H9 (cell line): Measurements from ENCODE around the gene MUC4. TPM values are rescaled to one million over a fixed set of nuclear protein-coding genes. Genes with fewer than 3 reads are reported as not detected.

ENCODE experiments used
- DNase-seq: peaks from one replicate; pipeline ENCODE4 v3.0.0-alpha.2; 2017
- H2AFZ ChIP-seq: one replicate; pipeline ENCODE4 v1.6.1; 2013; ENCODE audit warnings: mild to moderate bottlenecking, low read length, control low read depth, moderate library complexity
- H2AK5ac ChIP-seq: 2 replicates; pipeline ENCODE4 v1.6.1; 2013; ENCODE audit warnings: low read length, control low read depth, mixed read lengths; ENCODE audit not compliant: insufficient read length
- H2BK120ac ChIP-seq: one replicate; pipeline ENCODE4 v1.6.1; 2013; ENCODE audit warnings: low read depth, mild to moderate bottlenecking, low read length, control low read depth, inconsistent platforms; ENCODE audit not compliant: poor library complexity, severe bottlenecking
- H2BK12ac ChIP-seq: 2 replicates; pipeline ENCODE4 v1.6.1; 2013; ENCODE audit warnings: low read length, control low read depth, mixed read lengths, low read depth; ENCODE audit not compliant: insufficient read length
- H2BK15ac ChIP-seq: 2 replicates; pipeline ENCODE4 v1.6.1; 2013; ENCODE audit warnings: low read depth, low read length, control low read depth
- H2BK20ac ChIP-seq: one replicate; pipeline ENCODE4 v1.6.1; 2013; ENCODE audit warnings: low read depth, mild to moderate bottlenecking, low read length, control low read depth, inconsistent platforms; ENCODE audit not compliant: poor library complexity, severe bottlenecking
- H2BK5ac ChIP-seq: 2 replicates; pipeline ENCODE4 v1.6.1; 2013; ENCODE audit warnings: low read length, control low read depth, mixed read lengths; ENCODE audit not compliant: insufficient read length
- H3K14ac ChIP-seq: 2 replicates; pipeline ENCODE4 v1.6.1; 2013; ENCODE audit warnings: low read length, control low read depth; ENCODE audit not compliant: insufficient read depth
- H3K18ac ChIP-seq: 2 replicates; pipeline ENCODE4 v1.6.1; 2013; ENCODE audit warnings: low read depth, mild to moderate bottlenecking, mixed read lengths, low read length, control low read depth; ENCODE audit not compliant: insufficient read length
- H3K23ac ChIP-seq: 2 replicates; pipeline ENCODE4 v1.6.1; 2013; ENCODE audit warnings: low read length, control low read depth, mixed read lengths, low read depth; ENCODE audit not compliant: insufficient read length
- H3K23me2 ChIP-seq: 2 replicates; pipeline ENCODE4 v1.6.1; 2013; ENCODE audit warnings: low read depth, mild to moderate bottlenecking, mixed read lengths, low read length, control low read depth; ENCODE audit not compliant: insufficient read length, poor library complexity, severe bottlenecking
- H3K27ac ChIP-seq: 2 replicates; pipeline ENCODE4 v1.5.1; 2013; ENCODE audit warnings: low read length, control low read depth, mixed read lengths, low read depth; ENCODE audit not compliant: insufficient read length
- H3K27me3 ChIP-seq: 2 replicates; pipeline ENCODE4 v1.6.1; 2013; ENCODE audit warnings: low read length, control low read depth, inconsistent platforms; ENCODE audit not compliant: insufficient read depth
- H3K4ac ChIP-seq: 2 replicates; pipeline ENCODE4 v1.6.1; 2013; ENCODE audit warnings: low read depth, mild to moderate bottlenecking, control low read depth, inconsistent platforms, low read length, moderate library complexity
- H3K4me1 ChIP-seq: 2 replicates; pipeline ENCODE4 v1.6.1; 2013; ENCODE audit warnings: low read length, control low read depth, inconsistent platforms; ENCODE audit not compliant: insufficient read depth
- H3K4me2 ChIP-seq: 2 replicates; pipeline ENCODE4 v1.6.1; 2013; ENCODE audit warnings: low read length, control low read depth, mixed read lengths; ENCODE audit not compliant: insufficient read length, insufficient read depth
- H3K56ac ChIP-seq: 2 replicates; pipeline ENCODE4 v1.6.1; 2013; ENCODE audit warnings: low read depth, mild to moderate bottlenecking, mixed read lengths, low read length, control low read depth; ENCODE audit not compliant: insufficient read length
- H3K79me1 ChIP-seq: 2 replicates; pipeline ENCODE4 v1.6.1; 2013; ENCODE audit warnings: low read depth, mild to moderate bottlenecking, moderate library complexity, low read length, control low read depth, inconsistent platforms; ENCODE audit not compliant: insufficient read depth, poor library complexity, severe bottlenecking
- H3K79me2 ChIP-seq: 2 replicates; pipeline ENCODE4 v1.6.1; 2013; ENCODE audit warnings: low read length, control low read depth, inconsistent platforms; ENCODE audit not compliant: insufficient read depth
- H3K9ac ChIP-seq: 2 replicates; pipeline ENCODE4 v1.6.1; 2013; ENCODE audit warnings: low read length, control low read depth, mixed read lengths; ENCODE audit not compliant: insufficient read length; ENCODE audit errors: extremely low read depth
- H3K9me3 ChIP-seq: one replicate; pipeline ENCODE4 v1.6.1; 2013; ENCODE audit warnings: low read depth, low read length, inconsistent platforms; ENCODE audit not compliant: control insufficient read depth
- H3T11ph ChIP-seq: one replicate; pipeline ENCODE4 v1.6.1; 2013; ENCODE audit warnings: mild to moderate bottlenecking, low read length, control low read depth, inconsistent platforms
- H4K20me1 ChIP-seq: one replicate; pipeline ENCODE4 v1.6.1; 2013; ENCODE audit not compliant: control insufficient read depth, insufficient read length, insufficient read depth
- H4K5ac ChIP-seq: 2 replicates; pipeline ENCODE4 v1.6.1; 2013; ENCODE audit warnings: low read depth, mild to moderate bottlenecking, mixed read lengths, low read length, control low read depth; ENCODE audit not compliant: insufficient read length
- H4K8ac ChIP-seq: replicated peaks from 2 replicates; pipeline ENCODE4 v1.6.1; 2013; ENCODE audit warnings: low read length, control low read depth, mixed read lengths, low read depth; ENCODE audit not compliant: insufficient read length
- H4K91ac ChIP-seq: 2 replicates; pipeline ENCODE4 v1.6.1; 2013; ENCODE audit warnings: low read depth, mild to moderate bottlenecking, moderate library complexity, mixed read lengths, low read length, control low read depth; ENCODE audit not compliant: insufficient read length
- H3K27ac Mint-ChIP-seq, 3 experiments: 2 replicates in 2 of 3; 3 replicates in 1 of 3; pipeline ENCODE4 v1.8.0; 2020 to 2021; ENCODE audit warnings: mixed read lengths in 3 of 3, mild to moderate bottlenecking in 1 of 3, moderate library complexity in 1 of 3
- H3K27me3 Mint-ChIP-seq: 2 replicates; pipeline ENCODE4 v1.8.0; 2021; ENCODE audit warnings: low read depth, mild to moderate bottlenecking, moderate library complexity, mixed read lengths
- H3K36me3 Mint-ChIP-seq, 3 experiments: 2 replicates in 2 of 3; 3 replicates in 1 of 3; pipeline ENCODE4 v1.8.0; 2020 to 2021; ENCODE audit warnings: low read depth in 3 of 3, mixed read lengths in 3 of 3; ENCODE audit not compliant: insufficient read depth in 1 of 3
- H3K4me1 Mint-ChIP-seq, 2 experiments: 2 replicates each; pipeline ENCODE4 v1.8.0; 2020; ENCODE audit warnings: mixed read lengths in 2 of 2
- H3K4me3 Mint-ChIP-seq, 2 experiments: 2 replicates in 1 of 2; 3 replicates in 1 of 2; pipeline ENCODE4 v1.8.0; 2020 to 2021; ENCODE audit warnings: mild to moderate bottlenecking in 2 of 2, mixed read lengths in 2 of 2, moderate library complexity in 1 of 2
- H3K9me3 Mint-ChIP-seq, 2 experiments: 2 replicates in 1 of 2; 3 replicates in 1 of 2; pipeline ENCODE4 v1.8.0; 2020; ENCODE audit warnings: mild to moderate bottlenecking in 2 of 2, mixed read lengths in 2 of 2, moderate library complexity in 1 of 2
- WGBS: extraction: QIAGEN DNeasy Blood & Tissue Kit; methylation state at CpG from one replicate; pipeline ENCODE4 v1.1.7; 2013; ENCODE audit warnings: missing lambda C conversion rate, low lambda C conversion rate, mixed read lengths; ENCODE audit not compliant: insufficient read length; ENCODE audit errors: extremely low coverage; 5-methylcytosine and 5-hydroxymethylcytosine counted together
- total RNA-seq: library from RNA; stranded (reverse); gene quantifications from 2 replicates; pipeline ENCODE4 v1.2.1, GENCODE V29; 2021
- TF ChIP-seq, protein P1 (sequence below): fragments of 200-600 bp; sonication (generic); conservative IDR thresholded peaks from 3 replicates; pipeline ENCODE4 v1.8.0; 2021; ENCODE audit warnings: antibody characterized with exemption, mild to moderate bottlenecking

The MUC4 gene
- total RNA-seq, 1 experiment from 2014 or later = 1.2 TPM

DNA sequence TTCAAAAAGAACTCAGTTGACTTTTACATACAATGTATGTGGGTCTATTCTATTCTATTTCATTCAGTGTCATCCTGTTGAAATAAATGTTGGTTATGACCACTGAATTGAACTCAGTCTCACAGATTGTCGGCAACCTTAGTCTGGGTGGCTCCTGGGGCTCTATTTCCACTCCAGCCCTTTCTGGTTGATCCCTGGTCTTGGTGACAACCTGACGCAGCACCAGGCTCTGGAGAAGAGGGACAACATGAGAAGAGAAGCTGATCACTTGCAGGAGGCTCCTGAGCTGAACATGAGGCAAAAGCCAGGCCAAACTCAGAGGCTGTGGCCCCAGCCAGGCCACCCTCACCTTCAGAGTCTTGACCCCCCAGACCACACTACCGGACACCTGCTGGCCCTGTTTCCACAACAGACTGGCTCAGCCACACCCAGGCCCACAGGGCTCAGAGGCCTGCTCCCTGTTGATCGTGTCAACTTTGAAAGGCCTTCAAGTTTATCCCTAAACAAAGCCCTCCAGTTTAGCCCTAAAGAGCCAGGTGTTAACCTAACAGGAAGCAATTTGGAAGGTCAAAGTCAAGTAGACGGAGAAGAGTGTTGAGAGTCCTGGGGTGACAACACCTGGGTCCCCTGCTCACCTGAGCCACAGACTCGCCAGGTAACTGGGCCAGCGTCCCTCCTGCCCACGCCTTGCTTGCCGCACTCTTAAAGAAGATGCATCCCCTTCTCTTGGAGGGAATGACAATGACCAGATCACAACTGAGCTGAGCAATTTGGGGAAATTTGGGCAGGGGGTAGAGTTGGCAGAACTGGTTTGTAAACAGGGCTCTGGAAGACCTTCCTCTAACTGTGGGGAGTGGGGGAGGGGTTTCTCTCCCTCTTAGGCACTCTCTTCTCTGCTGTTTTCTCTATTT is 106.4 kb downstream of the MUC4 start:
- Histone ChIP-seq H3K14ac (no peak overlapping the region), H3K23ac (no peak overlapping the region), H3K9me3 (no peaks in the 10 kb centered on the region), H4K91ac (no peak overlapping the region), H2BK120ac (no peak overlapping the region), H2BK5ac (no peak overlapping the region), H3K4me1 (peaks cover 4% of the 10 kb centered on the region; the same call in 1 of the 2 replicates), H2BK20ac (no peak overlapping the region), H2AK5ac (no peak overlapping the region), H3K23me2 (no peaks in the 10 kb centered on the region), H4K8ac (no peak overlapping the region), H3K79me1 (no peaks in the 10 kb centered on the region), H2BK12ac (no peak overlapping the region), H3K9ac (no peak overlapping the region), H3K18ac (no peak overlapping the region), H3K27me3 (no peaks in the 10 kb centered on the region), H3T11ph (no peak overlapping the region), H4K5ac (no peak overlapping the region), H2BK15ac (no peak overlapping the region), H3K27ac (no peak overlapping the region), H4K20me1 (peaks cover 2% of the 10 kb centered on the region), H3K56ac (no peak overlapping the region), H3K4me2 (no peak overlapping the region), H2AFZ (no peak overlapping the region), H3K4ac (no peak overlapping the region), H3K79me2 (no peaks in the 10 kb centered on the region)
- no peak for DNase-seq
- TF ChIP-seq, protein P1, sequence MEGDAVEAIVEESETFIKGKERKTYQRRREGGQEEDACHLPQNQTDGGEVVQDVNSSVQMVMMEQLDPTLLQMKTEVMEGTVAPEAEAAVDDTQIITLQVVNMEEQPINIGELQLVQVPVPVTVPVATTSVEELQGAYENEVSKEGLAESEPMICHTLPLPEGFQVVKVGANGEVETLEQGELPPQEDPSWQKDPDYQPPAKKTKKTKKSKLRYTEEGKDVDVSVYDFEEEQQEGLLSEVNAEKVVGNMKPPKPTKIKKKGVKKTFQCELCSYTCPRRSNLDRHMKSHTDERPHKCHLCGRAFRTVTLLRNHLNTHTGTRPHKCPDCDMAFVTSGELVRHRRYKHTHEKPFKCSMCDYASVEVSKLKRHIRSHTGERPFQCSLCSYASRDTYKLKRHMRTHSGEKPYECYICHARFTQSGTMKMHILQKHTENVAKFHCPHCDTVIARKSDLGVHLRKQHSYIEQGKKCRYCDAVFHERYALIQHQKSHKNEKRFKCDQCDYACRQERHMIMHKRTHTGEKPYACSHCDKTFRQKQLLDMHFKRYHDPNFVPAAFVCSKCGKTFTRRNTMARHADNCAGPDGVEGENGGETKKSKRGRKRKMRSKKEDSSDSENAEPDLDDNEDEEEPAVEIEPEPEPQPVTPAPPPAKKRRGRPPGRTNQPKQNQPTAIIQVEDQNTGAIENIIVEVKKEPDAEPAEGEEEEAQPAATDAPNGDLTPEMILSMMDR = no peak
- peaks cover 3 to 4% of the 10 kb centered on the region in 2 experiments; a peak in 4 of 5 replicates for H3K9me3 Mint-ChIP-seq
- no peak overlapping the region for H3K4me3 Mint-ChIP-seq
- peaks cover 52% of the 10 kb centered on the region for H3K27me3 Mint-ChIP-seq
- WGBS = no CpG with 5 or more reads among the region's 9 CpGs
- H3K4me1 Mint-ChIP-seq = peaks cover 25 to 26% of the 10 kb centered on the region in 2 experiments
- peaks cover 0 to 8% (median 3%) of the 10 kb centered on the region in 3 experiments; a peak in 4 of 7 replicates for H3K36me3 Mint-ChIP-seq
- H3K27ac Mint-ChIP-seq = peak overlapping the region in 1 of 3 experiments; percentile 15; a peak in 2 of 7 replicates
